PC-9 (cell line): ENCODE results near the gene HCN4. TPM values are rescaled to one million over a fixed set of nuclear protein-coding genes. Genes with fewer than 3 reads are reported as not detected.

Source experiments
- BruUV-seq: library from RNA; stranded (reverse); fragments of 400-500 nt; replicated peaks from 2 replicates; lab custom pipeline; 2021; lab: Mats Ljungman, UMichigan
- CTCF ChIA-PET: fragments of 300-600 bp; sonication (Branson Sonifier 250); formaldehyde crosslinking; loops from one replicate; lab custom pipeline; 2022; ENCODE audit warnings: antibody characterized with exemption; lab: Charles Lee
- POLR2A ChIA-PET: fragments of 300-600 bp; sonication (Branson Sonifier 250); formaldehyde crosslinking; loops from one replicate; lab custom pipeline; 2022; ENCODE audit warnings: antibody characterized with exemption; ENCODE audit not compliant: unreplicated experiment; lab: Charles Lee
- DNase-seq, 2 experiments: peaks; one replicate each; pipeline versions ENCODE4 v3.0.0 to v3.0.0-alpha.2; 2015 to 2022; ENCODE audit warnings: mixed read lengths in 1 of 2
- H2AFZ ChIP-seq: fragments of 200-600 bp; sonication (generic); 2 replicates; pipeline ENCODE4 v1.8.1; 2017; ENCODE audit warnings: antibody characterized with exemption
- H3F3A ChIP-seq: fragments of 200-600 bp; sonication (generic); 2 replicates; pipeline ENCODE4 v1.8.1; 2017; ENCODE audit warnings: antibody characterized with exemption, mild to moderate bottlenecking, low read depth; ENCODE audit not compliant: insufficient read depth
- H3K27ac ChIP-seq: fragments of 200-600 bp; sonication (generic); 2 replicates; pipeline ENCODE4 v1.6.1; 2016; ENCODE audit warnings: mixed run types
- H3K27me3 ChIP-seq: fragments of 200-600 bp; sonication (generic); 2 replicates; pipeline ENCODE4 v1.6.1; 2016; ENCODE audit warnings: low read depth, mixed run types; ENCODE audit not compliant: insufficient read depth
- H3K36me3 ChIP-seq: fragments of 200-600 bp; sonication (generic); 2 replicates; pipeline ENCODE4 v1.6.1; 2016; ENCODE audit warnings: low read depth, mixed run types
- H3K4me1 ChIP-seq: fragments of 200-600 bp; sonication (generic); replicated peaks from 2 replicates; pipeline ENCODE4 v1.6.1; 2016; ENCODE audit warnings: mixed run types; ENCODE audit not compliant: insufficient read depth
- H3K4me2 ChIP-seq: fragments of 200-600 bp; sonication (generic); 2 replicates; pipeline ENCODE4 v1.6.1; 2017; ENCODE audit warnings: mixed run types
- H3K4me3 ChIP-seq: fragments of 200-600 bp; sonication (generic); 2 replicates; pipeline ENCODE4 v1.6.1; 2016; ENCODE audit warnings: mixed run types
- H3K79me2 ChIP-seq: fragments of 200-600 bp; sonication (generic); 2 replicates; pipeline ENCODE4 v1.6.1; 2017; ENCODE audit warnings: low read depth, mixed run types
- H3K9me2 ChIP-seq: fragments of 200-600 bp; sonication (generic); 2 replicates; pipeline ENCODE4 v1.8.1; 2017; ENCODE audit warnings: mild to moderate bottlenecking; ENCODE audit not compliant: insufficient read depth
- H3K9me3 ChIP-seq: fragments of 200-600 bp; sonication (generic); 2 replicates; pipeline ENCODE4 v1.8.1; 2016; ENCODE audit warnings: low read depth; ENCODE audit not compliant: insufficient read depth
- H4K20me1 ChIP-seq: fragments of 200-600 bp; sonication (generic); 2 replicates; pipeline ENCODE4 v1.8.1; 2017; ENCODE audit not compliant: insufficient read depth
- CTCF ChIP-seq: fragments of 200-600 bp; sonication (generic); conservative IDR thresholded peaks from 2 replicates; pipeline ENCODE4 v1.6.1; 2017; ENCODE audit warnings: mixed run types, antibody characterized with exemption, mild to moderate bottlenecking, moderate library complexity
- EZH2 ChIP-seq: fragments of 200-600 bp; sonication (generic); IDR thresholded peaks from 2 replicates; pipeline ENCODE4 v1.8.0; 2017; ENCODE audit warnings: antibody characterized with exemption, low read depth
- intact Hi-C: fragments of 100-400 bp; cut with micrococcal nuclease; formaldehyde crosslinking; loops from one replicate; pipeline ENCODE4 v1.10.0; 2022; ENCODE audit not compliant: unreplicated experiment
- total RNA-seq: library from RNA; stranded (reverse); gene quantifications from 2 replicates; pipeline ENCODE4 v1.2.3, GENCODE V29; 2021

Gene HCN4
- total RNA-seq, 1 experiment from 2014 or later: not detected

GRCh38 chr15:73394782-73395181, 26.0 kb upstream of the HCN4 start:
- H3K4me2 ChIP-seq: no peak overlapping the region
- CTCF ChIA-PET: no interaction called here
- POLR2A ChIA-PET: no interaction called here
- H3F3A ChIP-seq: no peaks in the 10 kb centered on the region
- H3K4me1 ChIP-seq: no peaks in the 10 kb centered on the region
- H3K27me3 ChIP-seq: 0 out of 2 replicates have a peak, but pooled peaks cover 6% of the 10 kb centered on the region
- no peaks in the 10 kb centered on the region for H3K36me3 ChIP-seq
- no peaks in the 10 kb centered on the region for H3K9me2 ChIP-seq
- no TSS peak for BruUV-seq
- no peak overlapping the region for H3K27ac ChIP-seq
- H3K9me3 ChIP-seq: no peaks in the 10 kb centered on the region
- no peak for TF ChIP-seq CTCF
- no peak for TF ChIP-seq EZH2
- no peak for DNase-seq
- no peaks in the 10 kb centered on the region for H3K79me2 ChIP-seq
- intact Hi-C loops: no loop called here
- H2AFZ ChIP-seq: no peak overlapping the region
- no peak overlapping the region for H3K4me3 ChIP-seq
- H4K20me1 ChIP-seq: no peaks in the 10 kb centered on the region

DNA sequence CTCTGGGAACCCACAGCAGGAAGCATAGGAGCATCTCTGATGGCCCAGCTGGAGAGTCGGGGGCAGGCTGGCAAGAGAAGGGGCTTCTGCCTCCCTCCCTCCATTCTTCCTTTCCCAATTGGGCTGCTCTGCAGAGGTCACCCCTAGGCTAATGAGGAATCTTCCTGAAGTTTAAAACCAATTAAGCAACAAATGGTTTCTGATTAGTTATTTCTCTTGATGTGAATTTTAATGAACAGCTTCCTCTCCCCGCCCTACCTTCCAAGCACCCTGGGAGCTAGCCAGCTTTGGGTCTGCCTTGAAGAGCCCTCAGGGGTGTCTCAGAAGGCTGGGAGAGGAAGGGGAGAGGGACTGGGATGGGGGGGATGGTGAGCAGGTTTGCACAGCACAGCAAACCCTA, 24.6 kb upstream of the HCN4 start:
- 0 out of 2 replicates have a peak, but pooled peaks cover under 1% of the 10 kb centered on the region for H3K4me1 ChIP-seq
- no peak for DNase-seq
- 0 out of 2 replicates have a peak, but pooled peaks cover 6% of the 10 kb centered on the region for H3K27me3 ChIP-seq
- no TSS peak for BruUV-seq
- no peak overlapping the region for H3K27ac ChIP-seq
- intact Hi-C loops: no loop called here
- H2AFZ ChIP-seq: no peak overlapping the region
- no peaks in the 10 kb centered on the region for H3K79me2 ChIP-seq
- no peaks in the 10 kb centered on the region for H4K20me1 ChIP-seq
- POLR2A ChIA-PET: no interaction called here
- H3K36me3 ChIP-seq: no peaks in the 10 kb centered on the region
- no peaks in the 10 kb centered on the region; the same call in 1 of the 2 replicates for H3K9me3 ChIP-seq
- no peak for TF ChIP-seq EZH2
- no peak for TF ChIP-seq CTCF
- CTCF ChIA-PET: no interaction called here
- peaks cover 8% of the 10 kb centered on the region for H3F3A ChIP-seq
- no peak overlapping the region for H3K4me3 ChIP-seq
- H3K9me2 ChIP-seq: no peaks in the 10 kb centered on the region
- no peak overlapping the region for H3K4me2 ChIP-seq

DNA sequence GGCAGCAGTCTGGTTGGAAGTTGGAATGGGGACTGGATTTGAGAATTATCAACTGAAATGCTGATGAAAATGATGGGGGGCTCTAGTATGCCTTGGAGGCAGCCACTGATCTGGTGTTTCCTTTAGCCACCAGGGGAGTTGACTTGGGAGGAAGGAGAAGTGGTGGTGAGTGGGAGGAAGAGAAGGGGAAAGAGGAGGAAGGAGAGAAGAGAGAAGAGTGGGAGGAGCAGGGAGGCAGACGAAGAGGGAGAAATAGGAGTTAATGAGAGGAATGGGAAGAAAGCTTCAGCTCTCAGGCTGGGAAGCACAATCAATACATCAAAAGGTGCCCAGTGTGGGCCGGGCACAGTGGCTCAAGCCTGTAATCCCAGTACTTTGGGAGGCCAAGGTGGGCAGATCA, 23.3 kb upstream of the HCN4 start:
- H3K9me3 ChIP-seq: no peaks in the 10 kb centered on the region; the same call in 1 of the 2 replicates
- H3K36me3 ChIP-seq: no peaks in the 10 kb centered on the region
- CTCF ChIA-PET: no interaction called here

More for the DNA sequence above, 23.3 kb upstream of the HCN4 start:
- H4K20me1 ChIP-seq: no peaks in the 10 kb centered on the region
- H3K4me2 ChIP-seq: no peak overlapping the region
- peaks cover 17% of the 10 kb centered on the region for H3F3A ChIP-seq
- H3K4me3 ChIP-seq: no peak overlapping the region
- TF ChIP-seq CTCF: no peak
- TF ChIP-seq EZH2: no peak
- no peaks in the 10 kb centered on the region for H3K79me2 ChIP-seq
- intact Hi-C loops: no loop called here
- no peak overlapping the region for H2AFZ ChIP-seq
- BruUV-seq: no TSS peak
- no peaks in the 10 kb centered on the region for H3K9me2 ChIP-seq
- 0 out of 2 replicates have a peak, but pooled peaks cover 6% of the 10 kb centered on the region for H3K27me3 ChIP-seq
- no peak overlapping the region for H3K27ac ChIP-seq
- no peak for DNase-seq
- peaks cover 13% of the 10 kb centered on the region for H3K4me1 ChIP-seq
- POLR2A ChIA-PET: no interaction called here
